ENCODE data around the gene MED12L. TPM values are rescaled to one million over a fixed set of nuclear protein-coding genes. Genes with fewer than 3 reads are reported as not detected.

Gene MED12L
- total and polyA plus RNA-seq, 9 of the 15 experiments (the other 6 are each of a cell fraction or from before 2014, with no cell fraction given) = not detected

GRCh38 chr3:151200586-151200985, 115.1 kb downstream of the MED12L start:
- intact Hi-C loops (cut with micrococcal nuclease) (no loop called here), in situ Hi-C loops (cut with MboI) (no loop called here)
- Histone ChIP-seq H3K4me3 (no peak overlapping the region), H3K9ac (ENCODE audit: insufficient read depth in 1 of 2, low read depth in 2 of 2, low read length in 2 of 2) (no peak overlapping the region), H3K79me2 (ENCODE audit: control insufficient read depth, insufficient read depth, low read length) (no peaks in the 10 kb centered on the region), H3K9me1 (ENCODE audit: control insufficient read depth, insufficient read depth, low read length) (no peaks in the 10 kb centered on the region), H2AFZ (ENCODE audit: low read depth, low read length) (no peak overlapping the region), H3K27ac (ENCODE audit: extremely low read depth, low read depth, low read length) (no peak overlapping the region), H3K36me3 (ENCODE audit: control insufficient read depth, insufficient read depth, low read length) (no peaks in the 10 kb centered on the region), H4K20me1 (replicated peaks; ENCODE audit: control insufficient read depth, insufficient read depth, low read length) (no peaks in the 10 kb centered on the region), H3K27me3 (ENCODE audit: control insufficient read depth in 2 of 2, insufficient read depth in 2 of 2, low read length in 2 of 2) (peaks cover 0 to 5% of the 10 kb centered on the region in 2 experiments; a peak in 3 of 5 replicates), H3K4me2 (ENCODE audit: insufficient read depth, low read length) (no peak overlapping the region), H3K9me3 (replicated peaks; ENCODE audit: control insufficient read depth, insufficient read depth, low read depth, low read length) (no peaks in the 10 kb centered on the region), H3K4me1 (replicated peaks in 1 of 2; ENCODE audit: control insufficient read depth in 2 of 2, insufficient read depth in 2 of 2, low read length in 2 of 2) (no peaks in the 10 kb centered on the region)
- peak; percentile 94 for TF ChIP-seq NFIX (CRISPR knock-in tag; IDR thresholded peaks at IDR 0.05; ENCODE audit: low read depth)
- no peak for TF ChIP-seq NFE2 (IDR thresholded peaks at IDR 0.05; ENCODE audit: low read depth)
- TF ChIP-seq NFIC (IDR thresholded peaks at IDR 0.05) = peak; percentile 97
- WGBS (ENCODE audit: insufficient coverage, low coverage, missing lambda C conversion rate) = 0% methylated on average over 2 of the region's 2 CpGs
- FAIRE-seq = no peak
- no peak for DNase-seq (ENCODE audit: extremely low read depth in 1 of 4, low spot score in 3 of 4)
- no TSS peak for BruUV-seq (replicated peaks)
- ATAC-seq = no peak
- ChIA-PET CTCF (ENCODE audit: low intra/inter-chr PET ratio) (no interaction called here), POLR2A (interaction anchor here (1.0 kb wide), 2 partner anchors 9 kb away, joined by 3 read pairs; no protein-coding TSS in a partner anchor)

GRCh38 chr3:151201051-151201730, 115.7 kb downstream of the MED12L start:
- Histone ChIP-seq H3K9ac (ENCODE audit: insufficient read depth in 1 of 2, low read depth in 2 of 2, low read length in 2 of 2) (no peak overlapping the region), H4K20me1 (replicated peaks; ENCODE audit: control insufficient read depth, insufficient read depth, low read length) (no peaks in the 10 kb centered on the region), H3K4me1 (replicated peaks in 1 of 2; ENCODE audit: control insufficient read depth in 2 of 2, insufficient read depth in 2 of 2, low read length in 2 of 2) (no peaks in the 10 kb centered on the region), H3K79me2 (ENCODE audit: control insufficient read depth, insufficient read depth, low read length) (no peaks in the 10 kb centered on the region), H3K4me3 (no peak overlapping the region), H2AFZ (ENCODE audit: low read depth, low read length) (no peak overlapping the region), H3K27me3 (ENCODE audit: control insufficient read depth in 2 of 2, insufficient read depth in 2 of 2, low read length in 2 of 2) (peaks cover 0 to 5% of the 10 kb centered on the region in 2 experiments; a peak in 3 of 5 replicates), H3K36me3 (ENCODE audit: control insufficient read depth, insufficient read depth, low read length) (no peaks in the 10 kb centered on the region), H3K9me3 (replicated peaks; ENCODE audit: control insufficient read depth, insufficient read depth, low read depth, low read length) (no peaks in the 10 kb centered on the region), H3K27ac (ENCODE audit: extremely low read depth, low read depth, low read length) (no peak overlapping the region), H3K9me1 (ENCODE audit: control insufficient read depth, insufficient read depth, low read length) (no peaks in the 10 kb centered on the region), H3K4me2 (ENCODE audit: insufficient read depth, low read length) (no peak overlapping the region)
- intact Hi-C loops (cut with micrococcal nuclease) = no loop called here
- FAIRE-seq (no peak), ATAC-seq (no peak), DNase-seq (ENCODE audit: extremely low read depth in 1 of 4, low spot score in 3 of 4) (no peak)
- WGBS (ENCODE audit: insufficient coverage, low coverage, missing lambda C conversion rate) = 1% methylated on average over 7 of the region's 7 CpGs
- CTCF ChIA-PET (ENCODE audit: low intra/inter-chr PET ratio) = no interaction called here
- POLR2A ChIA-PET = interaction anchor here (1.0 kb wide), 1 partner anchor 9 kb away, joined by 3 read pairs; no protein-coding TSS in a partner anchor
- no TSS peak for BruUV-seq (replicated peaks)
- in situ Hi-C loops (cut with MboI) = no loop called here
- no peak for TF ChIP-seq EHMT2 (IDR thresholded peaks at IDR 0.05)
- no peak for TF ChIP-seq MAFF (IDR thresholded peaks at IDR 0.05; ENCODE audit: low read length)
- no peak for TF ChIP-seq ZNF695 (CRISPR knock-in tag; IDR thresholded peaks at IDR 0.05)
- no peak for TF ChIP-seq ZC3H11A (IDR thresholded peaks at IDR 0.05; ENCODE audit: low read depth, low read length)
- no peak for TF ChIP-seq POLR2G (IDR thresholded peaks at IDR 0.05; ENCODE audit: low read depth, low read length)
- TF ChIP-seq GTF2F1 (IDR thresholded peaks at IDR 0.05; ENCODE audit: low read depth, low read length) = no peak

Data from K562 (cell line).